Kidney (tissue), 14 donors: Measurements from ENCODE around the gene GNG7. TPM values are rescaled to one million over a fixed set of nuclear protein-coding genes. Genes with fewer than 3 reads are reported as not detected.

Source experiments
- DNase-seq, 5 donors: peaks; one replicate each; pipeline ENCODE4 v3.0.0-alpha.2; 2013 to 2020
- FAIRE-seq: peaks from 2 replicates; lab custom pipeline; 2012; peaks lifted over from hg19 to GRCh38; lab: Jason Lieb, UNC
- H3K27ac ChIP-seq, 2 donors: one replicate each; pipeline ENCODE4 v1.7.0; 2013; ENCODE audit warnings: low read depth in 2 of 2, low read length in 2 of 2, inconsistent platforms in 1 of 2
- H3K27me3 ChIP-seq: one replicate; pipeline ENCODE4 v1.7.1; 2013; ENCODE audit warnings: low read length, inconsistent platforms; ENCODE audit not compliant: control insufficient read depth, insufficient read depth
- H3K36me3 ChIP-seq, 3 donors: one replicate each; pipeline versions ENCODE4 v1.7.0 to v1.7.1; 2013; ENCODE audit warnings: low read length in 3 of 3, control low read depth in 1 of 3, inconsistent platforms in 1 of 3; ENCODE audit not compliant: insufficient read depth in 3 of 3, control insufficient read depth in 2 of 3
- H3K4me1 ChIP-seq, 3 donors: one replicate each; pipeline versions ENCODE4 v1.7.0 to v1.7.1; 2013; ENCODE audit warnings: low read length in 3 of 3, inconsistent platforms in 1 of 3, low read depth in 1 of 3; ENCODE audit not compliant: control insufficient read depth in 2 of 3, insufficient read depth in 2 of 3
- H3K4me3 ChIP-seq, 3 donors: one replicate each; pipeline versions ENCODE4 v1.7.0 to v1.8.1; 2013; ENCODE audit warnings: low read length in 3 of 3, control low read depth in 1 of 3, inconsistent platforms in 1 of 3
- H3K9ac ChIP-seq, 3 donors: one replicate each; pipeline versions ENCODE4 v1.7.0 to v1.7.1; 2013; ENCODE audit warnings: low read length in 3 of 3, control low read depth in 1 of 3, inconsistent platforms in 1 of 3
- H3K9me3 ChIP-seq, 3 donors: one replicate each; pipeline versions ENCODE4 v1.7.0 to v1.7.1; 2013; ENCODE audit warnings: low read length in 3 of 3, control low read depth in 1 of 3, inconsistent platforms in 1 of 3; ENCODE audit not compliant: control insufficient read depth in 2 of 3, insufficient read depth in 1 of 3
- intact Hi-C: fragments of 100-400 bp; cut with DNase I; formaldehyde crosslinking; loops from one replicate; pipeline ENCODE4 v1.11.1; 2022
- polyA plus RNA-seq: library from polyadenylated mRNA; stranded (reverse); fragments of 350-450 nt; fragmentation: Illumina TruSeq; extraction: RNeasy Lipid Tissue Mini Kit (QIAGEN cat#74804); gene quantifications from one replicate; pipeline ENCODE4 v1.2.3, GENCODE V29; 2014; ENCODE audit warnings: low read depth, low replicate concordance; ENCODE audit not compliant: insufficient read depth
- total RNA-seq: library from RNA; stranded (reverse); fragmentation: NEBNext Ultra II Directional; extraction: Animal tissue kit (Norgen Biotek cat#: 25700); gene quantifications from one replicate; pipeline ENCODE4 v1.2.1, GENCODE V29; 2021
- TF ChIP-seq, protein P1 (sequence below): IDR thresholded peaks from 3 replicates; pipeline ENCODE4 v1.5.1; 2012; ENCODE audit warnings: mild to moderate bottlenecking, moderate library complexity, borderline replicate concordance; ENCODE audit not compliant: insufficient read depth; ENCODE audit errors: extremely low read depth
- donor health status: control.
- donor health status: control.
- donor health status: control.
- donor health status: control.
- donor health status: control.
- donor health status: DM: yes; HTN: yes; CAD: no.
- donor health status: Normal renal cell carcinoma (clear cell type).

The GNG7 gene
- total and polyA plus RNA-seq, 2 donors from 2014 or later: 9.9 to 13.4 TPM

DNA sequence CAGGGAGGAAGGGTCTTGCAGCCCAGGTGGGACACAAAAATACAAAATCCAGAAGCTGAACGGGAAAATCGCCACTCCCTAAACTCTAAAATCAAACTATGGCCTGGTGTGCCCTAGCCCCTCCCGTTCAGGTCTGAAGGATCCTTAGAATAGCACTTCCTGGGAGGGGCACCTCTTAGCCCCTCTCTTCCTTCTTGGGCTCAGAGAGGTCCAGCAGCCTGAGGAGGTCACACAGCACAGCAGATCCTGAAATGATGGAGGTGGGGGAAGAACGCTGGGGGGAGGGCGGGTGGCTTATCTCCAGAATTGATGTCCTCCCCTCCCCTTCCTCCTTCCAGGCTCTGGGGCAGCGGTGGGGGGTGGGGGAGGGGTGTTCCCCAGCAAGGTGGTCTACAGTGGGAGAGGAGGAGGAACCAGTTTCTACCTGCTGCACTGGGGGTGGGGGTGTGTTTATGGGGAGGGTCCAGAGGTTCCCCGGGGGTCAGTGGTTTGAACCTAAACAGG, 16.8 kb upstream of the GNG7 start:
- intact Hi-C loops: no loop called here
- Histone ChIP-seq H3K9me3 (peaks cover 0 to 10% (median 2%) of the 10 kb centered on the region in 3 donors), H3K27ac (no peak overlapping the region), H3K4me1 (peaks cover 0 to 14% (median 0%) of the 10 kb centered on the region in 3 donors), H3K9ac (no peak overlapping the region), H3K27me3 (peaks cover 3% of the 10 kb centered on the region), H3K36me3 (no peaks in the 10 kb centered on the region), H3K4me3 (no peak overlapping the region)
- FAIRE-seq (no peak), DNase-seq (peak in 1 of 5 donors; percentile 42)
- TF ChIP-seq, protein P1, sequence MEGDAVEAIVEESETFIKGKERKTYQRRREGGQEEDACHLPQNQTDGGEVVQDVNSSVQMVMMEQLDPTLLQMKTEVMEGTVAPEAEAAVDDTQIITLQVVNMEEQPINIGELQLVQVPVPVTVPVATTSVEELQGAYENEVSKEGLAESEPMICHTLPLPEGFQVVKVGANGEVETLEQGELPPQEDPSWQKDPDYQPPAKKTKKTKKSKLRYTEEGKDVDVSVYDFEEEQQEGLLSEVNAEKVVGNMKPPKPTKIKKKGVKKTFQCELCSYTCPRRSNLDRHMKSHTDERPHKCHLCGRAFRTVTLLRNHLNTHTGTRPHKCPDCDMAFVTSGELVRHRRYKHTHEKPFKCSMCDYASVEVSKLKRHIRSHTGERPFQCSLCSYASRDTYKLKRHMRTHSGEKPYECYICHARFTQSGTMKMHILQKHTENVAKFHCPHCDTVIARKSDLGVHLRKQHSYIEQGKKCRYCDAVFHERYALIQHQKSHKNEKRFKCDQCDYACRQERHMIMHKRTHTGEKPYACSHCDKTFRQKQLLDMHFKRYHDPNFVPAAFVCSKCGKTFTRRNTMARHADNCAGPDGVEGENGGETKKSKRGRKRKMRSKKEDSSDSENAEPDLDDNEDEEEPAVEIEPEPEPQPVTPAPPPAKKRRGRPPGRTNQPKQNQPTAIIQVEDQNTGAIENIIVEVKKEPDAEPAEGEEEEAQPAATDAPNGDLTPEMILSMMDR: no peak

DNA sequence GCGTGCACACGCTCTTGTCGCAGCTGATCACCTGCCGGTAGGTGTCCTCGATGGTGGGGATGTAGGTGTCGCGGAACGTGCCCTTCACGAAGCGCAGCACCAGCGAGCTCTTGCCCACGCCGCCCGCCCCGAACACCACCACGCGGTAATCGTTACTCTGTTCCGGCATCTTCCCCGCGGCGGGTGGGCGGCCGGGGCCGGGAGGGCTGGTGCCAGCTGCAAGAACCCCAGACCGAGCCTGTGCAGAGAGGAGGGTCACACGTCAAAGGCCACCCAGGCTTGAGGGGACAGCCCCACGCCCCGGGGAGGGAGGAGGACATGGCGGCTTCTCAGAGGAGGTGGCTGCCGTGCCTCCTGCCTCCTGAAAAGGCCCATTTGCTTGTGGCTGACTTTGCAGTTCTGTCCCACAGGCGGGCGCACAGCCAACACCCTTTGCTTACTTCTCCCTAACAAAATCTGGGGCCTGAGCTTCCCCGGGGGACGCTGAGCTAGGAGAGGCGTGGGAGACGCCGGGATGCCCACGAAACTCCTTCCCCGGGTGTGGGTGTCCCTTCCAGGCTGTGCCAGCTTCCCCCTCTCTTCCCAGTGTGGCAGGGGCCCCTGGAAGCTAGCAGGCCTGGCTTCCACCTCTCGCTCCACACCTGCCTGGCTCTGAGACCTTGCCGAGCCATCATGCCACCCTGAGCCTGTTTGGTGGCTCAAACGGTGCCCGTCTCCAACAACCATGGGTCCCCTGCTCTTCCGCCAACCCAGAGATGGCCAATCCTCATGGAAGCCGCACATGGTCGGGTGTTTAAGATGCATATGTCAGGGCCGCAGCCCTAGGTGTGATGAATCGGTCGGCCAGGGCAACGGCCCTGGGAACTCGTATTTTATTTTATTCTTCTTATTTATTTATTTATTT, 15.4 kb upstream of the GNG7 start:
- Histone ChIP-seq H3K36me3 (no peaks in the 10 kb centered on the region), H3K4me3 (no peak overlapping the region), H3K9me3 (peaks cover 0 to 10% (median 2%) of the 10 kb centered on the region in 3 donors), H3K27me3 (peaks cover 3% of the 10 kb centered on the region), H3K27ac (no peak overlapping the region), H3K9ac (no peak overlapping the region), H3K4me1 (peaks cover 0 to 7% (median 0%) of the 10 kb centered on the region in 3 donors)
- TF ChIP-seq, protein P1: no peak
- FAIRE-seq (no peak), DNase-seq (peak in 2 of 5 donors; percentile 28 to 75)
- intact Hi-C loops: no loop called here

DNA sequence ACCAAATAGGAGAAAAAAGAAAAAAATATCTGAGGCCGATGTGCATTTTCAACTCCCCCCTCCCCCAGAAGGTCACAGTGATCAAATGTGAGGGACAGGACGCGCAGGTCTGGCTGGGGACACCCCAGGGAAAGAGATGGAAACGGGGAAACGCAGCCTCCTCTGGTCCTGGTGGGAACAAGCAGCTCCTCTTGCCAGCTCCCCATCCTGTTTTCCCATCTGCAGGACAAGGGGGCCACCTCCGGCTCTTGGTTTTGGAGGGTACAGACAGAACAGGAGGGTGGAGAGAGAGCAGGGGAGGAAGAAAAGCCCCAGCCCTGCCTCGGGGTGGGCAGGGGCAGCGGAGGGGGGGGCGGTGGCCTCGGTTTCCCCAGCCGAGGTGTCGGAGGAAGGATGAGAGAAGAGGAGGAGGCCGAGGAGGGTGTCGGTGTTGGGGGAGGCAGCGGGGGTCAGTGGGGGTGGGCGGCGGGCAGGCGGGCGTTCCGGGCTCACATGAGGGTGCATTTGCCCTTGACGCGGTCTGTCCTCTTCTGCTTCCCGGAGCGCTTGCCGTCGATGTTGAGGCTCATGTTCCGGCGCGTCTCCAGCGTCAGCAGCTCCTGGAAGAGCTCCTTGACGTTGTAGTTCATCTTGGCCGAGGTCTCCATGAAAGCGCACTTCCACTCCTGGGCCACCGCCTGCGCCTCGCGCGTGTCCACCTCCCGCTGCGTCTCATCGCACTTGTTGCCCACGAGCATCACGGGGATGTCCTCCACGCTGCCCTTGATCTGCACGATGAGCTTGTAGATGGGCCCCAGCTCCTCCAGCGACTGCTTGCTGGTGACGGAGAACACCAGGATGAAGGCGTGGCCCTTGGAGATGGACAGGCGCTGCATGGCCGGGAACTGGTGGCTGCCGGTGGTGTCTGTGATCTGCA, 14.5 kb upstream of the GNG7 start:
- FAIRE-seq: no peak
- peak in 2 of 5 donors; percentile 23 to 61 for DNase-seq
- Histone ChIP-seq H3K4me1 (peaks cover 0 to 2% (median 0%) of the 10 kb centered on the region in 3 donors), H3K9me3 (peaks cover 0 to 10% (median 2%) of the 10 kb centered on the region in 3 donors), H3K9ac (no peak overlapping the region), H3K27ac (no peak overlapping the region), H3K27me3 (no peaks in the 10 kb centered on the region), H3K36me3 (no peaks in the 10 kb centered on the region), H3K4me3 (no peak overlapping the region)
- intact Hi-C loops: no loop called here
- TF ChIP-seq, protein P1: no peak
